WTC11 (cell line): ENCODE measurements around the gene ARHGAP26. TPM values are rescaled to one million over a fixed set of nuclear protein-coding genes. Genes with fewer than 3 reads are reported as not detected.

Source experiments
- ATAC-seq: fragments of 200-7000 bp; cut with Tn5 transposase; 2 replicates; pipeline ENCODE4 v1.10.0; 2021; ENCODE audit warnings: mild to moderate bottlenecking, moderate library complexity
- CTCF ChIA-PET: fragments of 300-600 bp; sonication (Branson Sonifier 250); formaldehyde crosslinking; loops from one replicate; lab custom pipeline; 2021; ENCODE audit warnings: antibody characterized with exemption; lab: Charles Lee
- POLR2A ChIA-PET: fragments of 350-600 bp; sonication (Branson Sonifier 250); formaldehyde crosslinking; loops from one replicate; lab custom pipeline; 2021; ENCODE audit warnings: antibody characterized with exemption; lab: Charles Lee
- DNase-seq: peaks from one replicate; pipeline ENCODE4 v3.0.0; 2021; ENCODE audit warnings: low spot score
- H3K27ac Mint-ChIP-seq: 2 replicates; pipeline ENCODE4 v1.8.0; 2021; ENCODE audit warnings: mixed read lengths
- H3K27me3 Mint-ChIP-seq: 2 replicates; pipeline ENCODE4 v1.8.0; 2021; ENCODE audit warnings: low read depth, mild to moderate bottlenecking, moderate library complexity, mixed read lengths
- H3K36me3 Mint-ChIP-seq: 2 replicates; pipeline ENCODE4 v1.8.0; 2021; ENCODE audit warnings: mixed read lengths
- H3K4me1 Mint-ChIP-seq: 2 replicates; pipeline ENCODE4 v1.8.0; 2022; ENCODE audit warnings: mixed read lengths
- H3K4me3 Mint-ChIP-seq: 2 replicates; pipeline ENCODE4 v1.8.0; 2021; ENCODE audit warnings: mild to moderate bottlenecking, moderate library complexity, mixed read lengths
- H3K9me3 Mint-ChIP-seq: 2 replicates; pipeline ENCODE4 v1.8.0; 2021; ENCODE audit warnings: mixed read lengths
- CREB1 ChIP-seq: sonication (generic); formaldehyde crosslinking; IDR thresholded peaks from 2 replicates; pipeline ENCODE4 v1.8.0; 2023; ENCODE audit warnings: mild to moderate bottlenecking, missing genetic modification reagents
- CREM ChIP-seq: sonication (generic); formaldehyde crosslinking; IDR thresholded peaks from 2 replicates; pipeline ENCODE4 v1.8.1; 2022; ENCODE audit warnings: mild to moderate bottlenecking, missing genetic modification reagents, moderate library complexity
- GRHL2 ChIP-seq: fragments of 250-450 bp; sonication (Bioruptor Pico); IDR thresholded peaks from 2 replicates; pipeline ENCODE4 v1.8.0; 2022; ENCODE audit warnings: mild to moderate bottlenecking, moderate library complexity; ENCODE audit not compliant: insufficient replicate concordance, severe bottlenecking
- IRF2 ChIP-seq: sonication (generic); formaldehyde crosslinking; IDR thresholded peaks from 2 replicates; pipeline ENCODE4 v1.8.0; 2022; ENCODE audit warnings: low read depth, missing genetic modification reagents, borderline replicate concordance
- JUN ChIP-seq: sonication (generic); formaldehyde crosslinking; IDR thresholded peaks from 2 replicates; pipeline ENCODE4 v1.8.0; 2023; ENCODE audit warnings: mild to moderate bottlenecking, missing genetic modification reagents
- KAT7 ChIP-seq: sonication (generic); formaldehyde crosslinking; IDR thresholded peaks from 2 replicates; pipeline ENCODE4 v1.8.1; 2023; ENCODE audit warnings: missing genetic modification reagents, mild to moderate bottlenecking, borderline replicate concordance
- MAX ChIP-seq: sonication (generic); formaldehyde crosslinking; IDR thresholded peaks from 2 replicates; pipeline ENCODE4 v1.8.0; 2022; ENCODE audit warnings: mild to moderate bottlenecking, missing genetic modification reagents
- MXD4 ChIP-seq: fragments of 250-450 bp; sonication (Bioruptor Pico); IDR thresholded peaks from 2 replicates; pipeline ENCODE4 v1.8.0; 2021; ENCODE audit warnings: mild to moderate bottlenecking, moderate library complexity, borderline replicate concordance
- NFE2L1 ChIP-seq: sonication (generic); formaldehyde crosslinking; IDR thresholded peaks from 2 replicates; pipeline ENCODE4 v1.8.1; 2023; ENCODE audit warnings: missing genetic modification reagents
- PREB ChIP-seq: sonication (generic); formaldehyde crosslinking; IDR thresholded peaks from 2 replicates; pipeline ENCODE4 v1.8.1; 2022; ENCODE audit warnings: mild to moderate bottlenecking, missing genetic modification reagents, moderate library complexity, borderline replicate concordance
- TCF7 ChIP-seq: sonication (generic); formaldehyde crosslinking; IDR thresholded peaks from 2 replicates; pipeline ENCODE4 v1.8.0; 2022; ENCODE audit warnings: mild to moderate bottlenecking, low read depth, missing genetic modification reagents, moderate library complexity
- TP53 ChIP-seq: sonication (generic); formaldehyde crosslinking; IDR thresholded peaks from 2 replicates; pipeline ENCODE4 v1.8.1; 2023; ENCODE audit warnings: mild to moderate bottlenecking, missing genetic modification reagents
- ZBTB21 ChIP-seq: sonication (generic); formaldehyde crosslinking; IDR thresholded peaks from 2 replicates; pipeline ENCODE4 v1.8.1; 2023; ENCODE audit warnings: mild to moderate bottlenecking, missing genetic modification reagents, borderline replicate concordance
- ZNF138 ChIP-seq: sonication (generic); formaldehyde crosslinking; conservative IDR thresholded peaks from 2 replicates; pipeline ENCODE4 v1.8.1; 2022; ENCODE audit warnings: mild to moderate bottlenecking, moderate library complexity, missing genetic modification reagents
- ZNF396 ChIP-seq: fragments of 250-450 bp; sonication (Bioruptor Pico); IDR thresholded peaks from 2 replicates; pipeline ENCODE4 v1.8.0; 2021; ENCODE audit warnings: mild to moderate bottlenecking, moderate library complexity, borderline replicate concordance
- ZNF423 ChIP-seq: fragments of 250-450 bp; sonication (Bioruptor Pico); IDR thresholded peaks from 2 replicates; pipeline ENCODE4 v2.1.2; 2022; ENCODE audit warnings: mild to moderate bottlenecking, moderate library complexity
- total RNA-seq: library from RNA; stranded (reverse); gene quantifications from 3 replicates; pipeline ENCODE4 v1.2.3, GENCODE V29; 2021
- TF ChIP-seq, protein P1 (sequence below): fragments of 250-450 bp; sonication (Bioruptor Pico); IDR thresholded peaks from 2 replicates; pipeline ENCODE4 v1.9.0; 2021; ENCODE audit warnings: mild to moderate bottlenecking
- TF ChIP-seq, protein P2 (sequence below): fragments of 250-450 bp; sonication (Bioruptor Pico); IDR thresholded peaks from 2 replicates; pipeline ENCODE4 v1.9.0; 2021; ENCODE audit warnings: moderate library complexity, mild to moderate bottlenecking, inconsistent platforms, borderline replicate concordance
- TF ChIP-seq, protein P3 (sequence below): fragments of 200-600 bp; IDR thresholded peaks from 2 replicates; pipeline ENCODE4 v1.8.0; 2022; ENCODE audit warnings: antibody characterized with exemption
- TF ChIP-seq, protein P4 (sequence below): sonication (generic); formaldehyde crosslinking; IDR thresholded peaks from 2 replicates; pipeline ENCODE4 v1.8.1; 2023; ENCODE audit warnings: mild to moderate bottlenecking, missing genetic modification reagents, borderline replicate concordance
- TF ChIP-seq, protein P5 (sequence below): fragments of 250-450 bp; sonication (Bioruptor Pico); conservative IDR thresholded peaks from 2 replicates; pipeline ENCODE4 v1.9.0; 2021; ENCODE audit warnings: mild to moderate bottlenecking

Gene ARHGAP26
- total RNA-seq, 1 experiment from 2014 or later = 22.3 TPM

GRCh38 chr5:142978252-142978651 is 208.1 kb downstream of the ARHGAP26 start:
- no peak overlapping the region for H3K27ac Mint-ChIP-seq
- no peaks in the 10 kb centered on the region for H3K9me3 Mint-ChIP-seq
- no peak for ATAC-seq
- DNase-seq = no peak
- no peak for TF ChIP-seq GRHL2
- TF ChIP-seq, protein P1, sequence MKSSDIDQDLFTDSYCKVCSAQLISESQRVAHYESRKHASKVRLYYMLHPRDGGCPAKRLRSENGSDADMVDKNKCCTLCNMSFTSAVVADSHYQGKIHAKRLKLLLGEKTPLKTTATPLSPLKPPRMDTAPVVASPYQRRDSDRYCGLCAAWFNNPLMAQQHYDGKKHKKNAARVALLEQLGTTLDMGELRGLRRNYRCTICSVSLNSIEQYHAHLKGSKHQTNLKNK (CRISPR knock-in tag) = no peak
- no peak for TF ChIP-seq TCF7 (CRISPR knock-in tag)
- no peak for TF ChIP-seq MXD4 (CRISPR knock-in tag)
- TF ChIP-seq CREM (CRISPR knock-in tag) = no peak
- TF ChIP-seq JUN (CRISPR knock-in tag) = no peak
- TF ChIP-seq, protein P2, sequence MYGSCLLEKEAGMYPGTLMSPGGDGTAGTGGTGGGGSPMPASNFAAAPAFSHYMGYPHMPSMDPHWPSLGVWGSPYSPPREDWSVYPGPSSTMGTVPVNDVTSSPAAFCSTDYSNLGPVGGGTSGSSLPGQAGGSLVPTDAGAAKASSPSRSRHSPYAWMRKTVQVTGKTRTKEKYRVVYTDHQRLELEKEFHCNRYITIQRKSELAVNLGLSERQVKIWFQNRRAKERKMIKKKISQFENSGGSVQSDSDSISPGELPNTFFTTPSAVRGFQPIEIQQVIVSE (CRISPR knock-in tag) = no peak
- TF ChIP-seq ZNF396 (CRISPR knock-in tag) = no peak
- TF ChIP-seq PREB (CRISPR knock-in tag) = no peak
- no peak for TF ChIP-seq ZBTB21 (CRISPR knock-in tag)
- TF ChIP-seq NFE2L1 = no peak
- TF ChIP-seq ZNF423 = no peak
- no peak for TF ChIP-seq CREB1 (CRISPR knock-in tag)
- TF ChIP-seq ZNF138 (CRISPR knock-in tag) = no peak
- TF ChIP-seq, protein P3, sequence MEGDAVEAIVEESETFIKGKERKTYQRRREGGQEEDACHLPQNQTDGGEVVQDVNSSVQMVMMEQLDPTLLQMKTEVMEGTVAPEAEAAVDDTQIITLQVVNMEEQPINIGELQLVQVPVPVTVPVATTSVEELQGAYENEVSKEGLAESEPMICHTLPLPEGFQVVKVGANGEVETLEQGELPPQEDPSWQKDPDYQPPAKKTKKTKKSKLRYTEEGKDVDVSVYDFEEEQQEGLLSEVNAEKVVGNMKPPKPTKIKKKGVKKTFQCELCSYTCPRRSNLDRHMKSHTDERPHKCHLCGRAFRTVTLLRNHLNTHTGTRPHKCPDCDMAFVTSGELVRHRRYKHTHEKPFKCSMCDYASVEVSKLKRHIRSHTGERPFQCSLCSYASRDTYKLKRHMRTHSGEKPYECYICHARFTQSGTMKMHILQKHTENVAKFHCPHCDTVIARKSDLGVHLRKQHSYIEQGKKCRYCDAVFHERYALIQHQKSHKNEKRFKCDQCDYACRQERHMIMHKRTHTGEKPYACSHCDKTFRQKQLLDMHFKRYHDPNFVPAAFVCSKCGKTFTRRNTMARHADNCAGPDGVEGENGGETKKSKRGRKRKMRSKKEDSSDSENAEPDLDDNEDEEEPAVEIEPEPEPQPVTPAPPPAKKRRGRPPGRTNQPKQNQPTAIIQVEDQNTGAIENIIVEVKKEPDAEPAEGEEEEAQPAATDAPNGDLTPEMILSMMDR = no peak
- TF ChIP-seq IRF2 (CRISPR knock-in tag) = no peak
- TF ChIP-seq TP53 (CRISPR knock-in tag) = no peak
- POLR2A ChIA-PET = no interaction called here
- peaks cover 39% of the 10 kb centered on the region for H3K4me1 Mint-ChIP-seq
- no peaks in the 10 kb centered on the region for H3K36me3 Mint-ChIP-seq
- H3K27me3 Mint-ChIP-seq = no peaks in the 10 kb centered on the region
- H3K4me3 Mint-ChIP-seq = no peak overlapping the region
- CTCF ChIA-PET = interaction anchor here (0.6 kb wide), 1 partner anchor 36 kb away, joined by 4 read pairs; no protein-coding TSS in a partner anchor

- no peak overlapping the region for H3K27ac Mint-ChIP-seq
- no peak overlapping the region for H3K4me3 Mint-ChIP-seq
- TF ChIP-seq, protein P4, sequence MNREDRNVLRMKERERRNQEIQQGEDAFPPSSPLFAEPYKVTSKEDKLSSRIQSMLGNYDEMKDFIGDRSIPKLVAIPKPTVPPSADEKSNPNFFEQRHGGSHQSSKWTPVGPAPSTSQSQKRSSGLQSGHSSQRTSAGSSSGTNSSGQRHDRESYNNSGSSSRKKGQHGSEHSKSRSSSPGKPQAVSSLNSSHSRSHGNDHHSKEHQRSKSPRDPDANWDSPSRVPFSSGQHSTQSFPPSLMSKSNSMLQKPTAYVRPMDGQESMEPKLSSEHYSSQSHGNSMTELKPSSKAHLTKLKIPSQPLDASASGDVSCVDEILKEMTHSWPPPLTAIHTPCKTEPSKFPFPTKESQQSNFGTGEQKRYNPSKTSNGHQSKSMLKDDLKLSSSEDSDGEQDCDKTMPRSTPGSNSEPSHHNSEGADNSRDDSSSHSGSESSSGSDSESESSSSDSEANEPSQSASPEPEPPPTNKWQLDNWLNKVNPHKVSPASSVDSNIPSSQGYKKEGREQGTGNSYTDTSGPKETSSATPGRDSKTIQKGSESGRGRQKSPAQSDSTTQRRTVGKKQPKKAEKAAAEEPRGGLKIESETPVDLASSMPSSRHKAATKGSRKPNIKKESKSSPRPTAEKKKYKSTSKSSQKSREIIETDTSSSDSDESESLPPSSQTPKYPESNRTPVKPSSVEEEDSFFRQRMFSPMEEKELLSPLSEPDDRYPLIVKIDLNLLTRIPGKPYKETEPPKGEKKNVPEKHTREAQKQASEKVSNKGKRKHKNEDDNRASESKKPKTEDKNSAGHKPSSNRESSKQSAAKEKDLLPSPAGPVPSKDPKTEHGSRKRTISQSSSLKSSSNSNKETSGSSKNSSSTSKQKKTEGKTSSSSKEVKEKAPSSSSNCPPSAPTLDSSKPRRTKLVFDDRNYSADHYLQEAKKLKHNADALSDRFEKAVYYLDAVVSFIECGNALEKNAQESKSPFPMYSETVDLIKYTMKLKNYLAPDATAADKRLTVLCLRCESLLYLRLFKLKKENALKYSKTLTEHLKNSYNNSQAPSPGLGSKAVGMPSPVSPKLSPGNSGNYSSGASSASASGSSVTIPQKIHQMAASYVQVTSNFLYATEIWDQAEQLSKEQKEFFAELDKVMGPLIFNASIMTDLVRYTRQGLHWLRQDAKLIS (CRISPR knock-in tag) = no peak
- TF ChIP-seq KAT7 (CRISPR knock-in tag) = no peak
- TF ChIP-seq MAX (CRISPR knock-in tag) = no peak
- TF ChIP-seq, protein P5, sequence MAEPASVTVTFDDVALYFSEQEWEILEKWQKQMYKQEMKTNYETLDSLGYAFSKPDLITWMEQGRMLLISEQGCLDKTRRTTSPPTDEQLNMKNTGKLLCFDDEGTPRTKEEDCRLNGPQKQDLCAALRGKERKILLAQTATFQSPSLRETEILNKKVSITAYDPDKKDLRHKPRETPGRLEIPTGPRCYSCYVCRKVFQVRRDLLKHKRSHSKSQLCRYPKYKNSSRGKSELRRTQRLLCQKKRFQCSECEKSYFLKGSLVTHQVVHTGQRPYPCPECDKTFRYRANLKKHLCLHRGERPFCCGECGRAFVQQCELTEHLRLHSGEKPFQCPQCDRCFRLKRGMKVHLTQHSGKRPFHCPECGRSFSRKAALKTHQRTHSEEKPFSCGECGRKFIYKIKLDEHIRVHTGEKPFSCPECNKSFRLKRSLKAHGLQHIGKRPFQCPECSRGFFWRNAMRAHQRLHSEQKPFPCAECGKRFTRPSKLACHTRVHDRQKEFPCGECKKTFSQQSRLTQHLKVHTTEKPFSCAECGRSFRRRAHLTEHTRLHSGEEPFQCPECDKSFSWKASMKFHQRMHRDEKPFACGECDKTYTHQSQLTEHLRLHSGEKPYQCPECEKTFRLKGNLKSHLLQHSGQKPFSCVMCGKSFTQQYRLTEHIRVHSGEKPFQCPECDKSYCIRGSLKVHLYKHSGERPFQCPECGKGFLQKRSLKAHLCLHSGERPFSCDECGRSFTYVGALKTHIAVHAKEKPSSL (CRISPR knock-in tag) = no peak
- ChIA-PET CTCF (interaction anchor here (0.6 kb wide), 1 partner anchor 36 kb away, joined by 4 read pairs; no protein-coding TSS in a partner anchor), POLR2A (no interaction called here)
- no peaks in the 10 kb centered on the region for H3K36me3 Mint-ChIP-seq
- no peak for DNase-seq
- no peaks in the 10 kb centered on the region for H3K27me3 Mint-ChIP-seq
- no peaks in the 10 kb centered on the region for H3K9me3 Mint-ChIP-seq
- H3K4me1 Mint-ChIP-seq = peaks cover 41% of the 10 kb centered on the region
- ATAC-seq = no peak
Measured at GRCh38 chr5:142978726-142979125, 208.5 kb downstream of the ARHGAP26 start.
